ENCODE measurements around the gene COL4A2. TPM values are rescaled to one million over a fixed set of nuclear protein-coding genes. Genes with fewer than 3 reads are reported as not detected.
A peak's percentile ranks its signal among the peaks of the same experiment; 100 is the strongest.

The COL4A2 gene
- total and polyA plus RNA-seq, 12 donors: 70.9 to 1,589 (median 171) TPM

DNA sequence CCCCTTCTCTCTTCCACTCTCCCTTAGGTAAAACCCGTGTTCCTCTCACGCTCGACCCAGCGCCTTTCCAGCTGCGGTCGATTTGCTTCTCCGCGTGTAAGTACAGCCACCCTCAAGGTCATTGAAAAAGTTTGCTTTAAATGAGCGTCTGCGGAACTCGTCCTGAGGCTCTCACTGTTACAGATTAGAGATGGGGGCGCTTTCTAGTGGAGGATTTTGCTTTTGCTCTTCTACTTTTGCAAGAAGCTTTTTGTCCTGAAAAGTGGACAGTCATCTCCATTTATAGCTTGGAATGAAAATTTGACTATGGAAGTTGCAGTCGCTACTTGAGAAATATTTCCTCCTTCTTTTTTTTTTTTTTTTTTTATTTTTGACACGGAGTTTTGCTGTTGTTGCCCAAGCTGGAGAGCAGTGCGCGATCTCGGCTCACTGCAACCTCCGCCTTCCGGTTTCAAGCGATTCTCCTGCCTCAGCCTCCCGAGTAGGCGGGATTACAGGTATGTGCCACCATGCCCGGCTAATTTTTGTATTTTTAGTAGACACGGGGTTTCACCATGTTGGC is 255.0 kb downstream of the COL4A2 start:
- peak in 1 of 2 donors; percentile 38 for TF ChIP-seq POLR2A (IDR thresholded peaks at IDR 0.05)
- TF ChIP-seq, protein P1, sequence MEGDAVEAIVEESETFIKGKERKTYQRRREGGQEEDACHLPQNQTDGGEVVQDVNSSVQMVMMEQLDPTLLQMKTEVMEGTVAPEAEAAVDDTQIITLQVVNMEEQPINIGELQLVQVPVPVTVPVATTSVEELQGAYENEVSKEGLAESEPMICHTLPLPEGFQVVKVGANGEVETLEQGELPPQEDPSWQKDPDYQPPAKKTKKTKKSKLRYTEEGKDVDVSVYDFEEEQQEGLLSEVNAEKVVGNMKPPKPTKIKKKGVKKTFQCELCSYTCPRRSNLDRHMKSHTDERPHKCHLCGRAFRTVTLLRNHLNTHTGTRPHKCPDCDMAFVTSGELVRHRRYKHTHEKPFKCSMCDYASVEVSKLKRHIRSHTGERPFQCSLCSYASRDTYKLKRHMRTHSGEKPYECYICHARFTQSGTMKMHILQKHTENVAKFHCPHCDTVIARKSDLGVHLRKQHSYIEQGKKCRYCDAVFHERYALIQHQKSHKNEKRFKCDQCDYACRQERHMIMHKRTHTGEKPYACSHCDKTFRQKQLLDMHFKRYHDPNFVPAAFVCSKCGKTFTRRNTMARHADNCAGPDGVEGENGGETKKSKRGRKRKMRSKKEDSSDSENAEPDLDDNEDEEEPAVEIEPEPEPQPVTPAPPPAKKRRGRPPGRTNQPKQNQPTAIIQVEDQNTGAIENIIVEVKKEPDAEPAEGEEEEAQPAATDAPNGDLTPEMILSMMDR (IDR thresholded peaks at IDR 0.05): no peak
- Histone ChIP-seq H3K4me1 (replicated peaks in 1 of 2) (peaks cover 36 to 46% of the 10 kb centered on the region in 2 donors), H3K27ac (peak overlapping the region; percentile 91 to 99 (median 98)), H3K27me3 (no peaks in the 10 kb centered on the region), H3K9me3 (replicated peaks in 1 of 3) (no peaks in the 10 kb centered on the region), H3K36me3 (replicated peaks in 1 of 2) (peaks cover 0 to 3% of the 10 kb centered on the region in 2 donors), H3K4me3 (peak overlapping the region; percentile 63 to 98 (median 68))
- WGBS, 4 donors: 5 to 10% (median 6%) methylated on average over 22 to 24 of the region's 24 CpGs
- intact Hi-C loops (cut with DNase I): loop anchor here (5.0 to 10.0 kb wide), 2 partner anchors 45 to 107 kb away; no protein-coding TSS in a partner anchor
- peak in 3 of 7 donors; percentile 26 to 47 (median 43) for DNase-seq

Small RNA genes lying within 50 kb of the gene (microRNA-seq; reads per million reads assigned to microRNA genes)
- 0 reads per million in 3 donors for gene MIR8073

Small RNA genes lying within 50 kb of the gene (small RNA-seq; reads per million reads assigned to genes)
- gene MIR8073: 0 reads per million in 2 donors

Other genes starting within 250 kb of the COL4A2 start
- 100 to 1,000 TPM; 124 to 364 (median 197) TPM for gene COL4A1, start 127 bp upstream of the COL4A2 start, total RNA-seq
- 100 to 1,000 TPM in 2 of 3 donors, 10 to 100 TPM in 1; 62.4 to 127 (median 121) TPM for gene COL4A1, start 127 bp upstream of the COL4A2 start, polyA plus RNA-seq